Measurements from ENCODE around the gene DYNLT3. TPM values are rescaled to one million over a fixed set of nuclear protein-coding genes. Genes with fewer than 3 reads are reported as not detected.

DYNLT3 gene, protein sequence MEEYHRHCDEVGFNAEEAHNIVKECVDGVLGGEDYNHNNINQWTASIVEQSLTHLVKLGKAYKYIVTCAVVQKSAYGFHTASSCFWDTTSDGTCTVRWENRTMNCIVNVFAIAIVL
- polyA plus RNA-seq (ENCODE audit: insufficient read length in 4 of 4) = 10 to 100 TPM; 31.5 to 47.7 (median 39.4) TPM

DNA sequence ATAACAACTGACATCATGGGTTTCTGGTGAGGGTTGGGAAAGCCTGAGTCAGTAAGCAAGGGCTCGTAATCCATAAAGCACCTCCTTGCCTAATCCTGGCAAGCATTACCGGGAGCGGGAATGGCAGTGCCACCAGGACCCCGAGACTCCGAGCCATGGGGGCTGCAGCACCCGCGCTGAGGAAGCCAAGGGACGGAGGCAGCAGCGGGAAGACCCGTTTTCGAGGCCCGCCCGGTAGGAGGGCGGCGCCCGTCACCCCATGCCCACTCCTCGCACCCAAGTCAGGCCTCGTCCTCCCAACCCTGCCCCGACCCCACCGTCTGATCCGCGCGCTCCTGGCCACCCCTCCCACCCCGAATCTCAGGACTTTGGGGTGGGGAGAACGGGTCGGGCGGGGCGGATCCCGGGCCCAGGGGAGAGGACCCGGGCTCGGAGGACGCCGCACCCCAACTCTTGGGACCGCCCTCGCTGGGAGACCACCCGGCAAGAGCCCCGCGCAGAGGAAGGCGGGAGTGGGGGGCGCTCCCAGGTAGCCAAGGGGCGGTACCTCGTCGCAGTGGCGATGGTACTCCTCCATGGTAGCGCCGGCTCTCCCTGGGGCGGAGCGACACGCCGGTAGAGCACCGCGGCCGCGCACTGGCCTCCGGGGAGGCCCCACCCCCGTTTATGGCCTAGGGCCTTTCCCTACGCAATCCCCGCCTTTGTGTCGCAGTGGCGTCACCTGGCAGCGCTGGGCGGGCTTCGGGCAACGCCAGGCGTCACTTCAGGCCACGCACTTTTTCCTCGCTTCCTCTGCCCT is at the start of gene DYNLT3:
TSS of gene DYNLT3 (minus strand) at position 638 of the 799 bp plus-strand sequence. CDS start at position 577, 61 bp downstream.
- peak in 3 of 4 donors; percentile 49 to 55 (median 52) for DNase-seq (ENCODE audit: low read depth in 4 of 4, low spot score in 2 of 4)

DNA sequence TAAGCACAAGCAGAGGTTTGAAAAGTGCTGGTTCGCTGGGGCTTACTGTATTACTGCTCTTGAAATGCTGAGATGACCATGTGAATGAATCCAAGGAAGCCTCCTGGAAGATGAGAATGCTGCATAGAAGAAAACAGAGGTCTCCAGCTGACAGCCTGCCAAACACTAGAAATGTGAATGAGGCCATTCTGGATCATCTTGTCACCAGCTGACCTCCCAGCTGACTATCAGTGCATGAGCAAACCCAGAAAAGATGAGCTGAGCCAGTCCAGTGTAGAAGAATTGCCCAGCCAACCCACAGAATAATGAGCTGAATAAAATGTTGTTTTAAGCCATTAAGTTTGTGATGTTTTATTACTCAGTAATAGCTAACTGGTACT is 49.1 kb upstream of the DYNLT3 start:
- DNase-seq (ENCODE audit: low read depth in 4 of 4, low spot score in 2 of 4) = no peak

DNA sequence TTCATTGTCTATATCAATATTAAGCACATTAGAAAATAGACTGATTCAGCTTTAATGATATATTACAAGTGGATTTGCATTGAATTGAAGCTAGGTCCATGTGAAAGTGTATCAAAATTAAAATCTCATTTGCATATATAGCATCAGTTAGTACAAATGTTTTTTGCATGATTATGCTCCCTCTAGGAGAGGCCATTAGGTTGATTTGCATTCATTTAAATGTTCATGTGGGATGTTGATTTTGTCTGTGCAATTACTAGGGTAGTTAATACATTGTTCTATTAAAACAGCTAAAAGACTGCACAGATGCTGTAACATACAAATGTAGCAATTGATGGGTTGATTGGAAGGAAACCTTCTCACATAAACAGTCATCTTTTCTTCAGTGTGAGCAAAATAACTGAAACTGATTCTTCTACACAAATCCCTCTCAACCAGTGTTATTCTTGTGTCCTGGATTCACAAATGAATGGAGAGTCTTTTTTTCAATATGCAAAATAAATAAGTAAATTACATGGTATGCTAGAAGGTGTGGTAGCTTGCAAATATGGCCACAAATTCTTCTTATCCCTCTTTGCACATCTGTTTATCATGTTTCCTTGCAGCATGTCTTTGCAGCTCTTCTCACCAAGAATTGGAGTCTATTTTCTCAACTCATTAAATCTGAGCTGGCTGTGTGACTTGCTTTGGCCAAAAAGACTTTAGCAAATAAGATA is 48.6 kb upstream of the DYNLT3 start:
- DNase-seq (ENCODE audit: low read depth in 4 of 4, low spot score in 2 of 4) = no peak

DNA sequence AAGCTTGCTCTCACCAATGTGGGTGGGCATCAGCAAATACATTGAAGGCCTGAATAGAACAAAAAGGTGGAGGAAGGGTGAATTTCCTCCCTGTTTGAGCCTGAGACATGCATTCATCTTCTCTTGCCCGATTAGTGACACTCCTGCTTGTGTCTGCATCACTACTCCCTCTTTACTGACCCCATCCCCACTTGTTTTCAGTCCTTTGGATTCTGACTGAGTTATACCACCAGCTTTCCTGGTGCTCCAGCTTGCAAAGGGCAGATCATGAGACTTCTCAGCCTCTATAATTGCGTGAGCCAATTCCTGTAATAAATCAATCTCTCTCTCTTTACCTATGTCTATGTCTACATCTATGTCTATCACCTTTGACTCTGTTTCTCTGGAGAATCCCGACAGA is 47.4 kb upstream of the DYNLT3 start:
- DNase-seq (ENCODE audit: low read depth in 4 of 4, low spot score in 2 of 4) = no peak

DNA sequence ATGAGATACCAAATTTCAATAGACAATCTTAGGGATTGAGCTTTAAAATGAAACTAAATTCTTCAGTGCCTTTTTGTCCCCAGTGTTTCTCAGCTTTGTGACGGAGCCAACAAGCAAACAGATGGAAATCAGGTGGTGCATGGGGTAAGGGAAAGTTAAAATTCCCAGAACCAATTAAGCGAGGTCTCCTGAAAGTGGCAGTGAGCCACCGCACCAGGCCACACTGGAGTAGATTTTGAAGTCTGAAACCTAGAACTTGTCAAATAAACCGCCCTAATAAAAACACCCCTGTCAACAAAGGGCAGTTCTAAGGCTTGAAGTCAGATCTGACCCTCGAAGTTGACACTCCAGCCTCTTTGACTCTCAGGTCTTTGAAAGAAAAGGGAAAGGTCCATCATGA is 40.6 kb upstream of the DYNLT3 start:
- DNase-seq (ENCODE audit: low read depth in 4 of 4, low spot score in 2 of 4) = no peak

DNA sequence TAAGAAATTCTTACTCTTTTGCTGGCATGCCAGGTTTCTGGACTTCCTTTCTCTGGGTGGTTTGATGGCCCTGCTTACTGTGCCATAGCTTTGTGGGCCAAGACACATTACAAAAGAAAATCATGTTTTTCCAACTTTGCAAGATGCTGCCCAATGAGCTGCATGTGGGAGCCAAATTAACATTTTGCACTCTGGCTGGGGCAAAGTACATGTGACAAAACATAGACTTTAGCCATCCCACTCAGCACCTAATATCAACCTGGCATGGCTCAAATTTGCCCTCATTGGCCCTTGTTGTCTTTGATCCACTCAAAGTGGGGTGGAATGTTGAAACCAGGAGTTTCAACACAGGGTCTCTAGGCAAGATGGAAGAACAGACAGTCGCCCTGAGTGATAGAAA is 40.0 kb upstream of the DYNLT3 start:
- no peak for DNase-seq (ENCODE audit: low read depth in 4 of 4, low spot score in 2 of 4)

DNA sequence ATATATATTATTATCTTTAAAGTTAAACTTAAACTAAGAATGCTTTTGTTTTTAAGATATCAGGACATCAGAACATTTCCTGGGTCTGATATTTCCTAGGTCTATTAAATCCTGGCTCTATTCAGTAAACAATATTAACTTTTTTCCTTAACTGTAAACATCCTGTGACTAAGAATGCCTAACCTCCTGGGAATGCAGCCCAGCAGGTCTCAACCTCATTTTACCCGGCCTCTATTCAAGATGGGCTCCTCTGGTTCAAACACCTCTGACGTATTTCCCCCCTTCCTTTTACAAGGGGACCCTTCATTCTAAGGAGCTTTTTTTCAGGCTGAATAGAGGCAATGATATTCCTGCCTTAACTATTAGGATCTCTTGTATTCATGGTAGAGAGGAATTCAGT is 35.8 kb upstream of the DYNLT3 start:
- no peak for DNase-seq (ENCODE audit: low read depth in 4 of 4, low spot score in 2 of 4)

DNA sequence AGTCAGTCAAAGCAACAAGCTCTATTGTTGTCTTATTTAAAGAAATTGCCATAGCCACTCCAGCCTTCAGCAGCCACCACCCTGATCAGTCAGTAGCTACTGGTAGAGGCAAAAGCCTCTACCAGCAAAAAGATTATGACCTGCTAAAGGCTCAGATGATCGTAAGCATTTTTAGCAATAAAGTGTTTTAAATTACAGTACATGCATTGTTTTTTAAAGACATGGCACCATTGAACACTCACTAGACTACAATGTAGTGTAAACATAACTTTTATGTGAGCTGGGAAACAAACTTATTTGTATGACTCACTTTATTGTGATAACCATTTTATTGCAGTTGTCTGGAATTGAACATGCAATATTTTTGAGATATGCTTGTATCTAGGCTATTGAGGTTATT is 32.3 kb upstream of the DYNLT3 start:
- no peak for DNase-seq (ENCODE audit: low read depth in 4 of 4, low spot score in 2 of 4)

DNA sequence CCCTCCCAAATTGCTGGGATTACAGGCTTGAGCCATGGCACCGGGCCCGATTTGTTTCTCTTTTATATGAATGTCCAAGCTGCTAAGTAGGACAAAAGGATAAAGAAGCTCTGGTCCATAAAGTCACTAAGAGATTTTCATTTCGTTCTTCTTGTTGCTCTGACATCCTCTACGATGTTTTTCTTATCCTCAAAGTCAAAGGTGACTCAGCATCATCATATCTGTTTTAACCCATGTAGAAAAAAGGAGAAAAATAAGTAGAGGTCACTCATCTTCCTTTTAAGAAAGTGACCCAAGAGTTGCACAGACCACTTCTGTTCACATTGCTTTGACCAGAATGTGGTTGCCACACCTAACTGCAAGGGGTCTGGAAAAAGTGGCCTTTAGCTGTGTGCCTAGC is 29.3 kb upstream of the DYNLT3 start:
- no peak for DNase-seq (ENCODE audit: low read depth in 4 of 4, low spot score in 2 of 4)

DNA sequence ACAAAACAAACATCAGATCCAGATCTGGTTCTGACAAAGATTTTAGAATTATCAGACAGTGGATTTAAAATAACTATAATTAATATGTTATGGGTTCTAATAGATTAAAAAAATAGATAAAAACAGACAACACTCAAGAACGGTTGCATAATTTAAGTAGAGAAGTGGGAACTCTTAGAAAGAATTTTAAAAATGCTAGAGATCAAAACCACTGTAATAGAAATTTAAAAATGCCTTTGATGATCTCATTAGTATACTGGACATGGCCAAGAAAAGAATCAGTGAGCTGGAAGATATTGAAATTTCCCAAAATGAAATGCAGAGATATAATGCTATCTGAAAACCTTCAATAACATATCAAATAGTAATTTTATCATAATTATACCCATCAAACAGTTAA is 28.3 kb upstream of the DYNLT3 start:
- DNase-seq (ENCODE audit: low read depth in 4 of 4, low spot score in 2 of 4) = no peak

DNA sequence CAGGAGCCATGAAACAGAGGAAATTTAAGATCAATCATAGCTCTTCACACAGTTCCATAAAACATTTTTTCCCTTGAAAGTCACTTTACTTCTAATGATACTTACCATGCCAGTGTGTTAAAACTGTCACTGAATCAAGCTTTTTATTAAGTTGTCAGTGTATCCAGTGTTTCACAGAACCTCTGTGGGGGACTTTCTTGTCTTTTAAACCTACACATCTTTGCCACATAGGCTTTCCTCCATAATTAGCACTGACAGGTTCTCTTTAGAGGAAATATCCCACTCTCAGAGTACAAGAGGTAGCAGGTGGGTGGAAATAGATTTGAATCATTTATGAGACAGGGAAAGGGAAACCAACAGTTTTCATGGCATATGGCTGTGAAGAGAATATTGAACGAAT is 25.8 kb upstream of the DYNLT3 start:
- DNase-seq (ENCODE audit: low read depth in 4 of 4, low spot score in 2 of 4) = no peak

DNA sequence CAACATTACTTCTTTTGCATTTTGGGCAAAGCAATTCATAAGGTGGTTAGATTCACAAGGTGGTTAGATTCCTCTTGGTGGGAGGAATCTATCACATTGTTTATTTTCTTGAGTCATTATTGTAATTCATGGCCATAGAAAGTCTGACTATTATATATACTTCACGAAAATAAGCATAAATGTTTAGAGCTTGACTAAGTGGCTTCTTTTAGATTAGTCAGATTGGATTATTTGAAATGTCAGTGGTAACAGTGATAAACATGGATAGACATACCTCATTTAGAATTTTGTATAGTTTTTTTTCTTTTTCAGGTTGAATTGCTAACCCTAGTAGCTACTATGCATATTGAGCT is 24.9 kb upstream of the DYNLT3 start:
- DNase-seq (ENCODE audit: low read depth in 4 of 4, low spot score in 2 of 4) = no peak

DNA sequence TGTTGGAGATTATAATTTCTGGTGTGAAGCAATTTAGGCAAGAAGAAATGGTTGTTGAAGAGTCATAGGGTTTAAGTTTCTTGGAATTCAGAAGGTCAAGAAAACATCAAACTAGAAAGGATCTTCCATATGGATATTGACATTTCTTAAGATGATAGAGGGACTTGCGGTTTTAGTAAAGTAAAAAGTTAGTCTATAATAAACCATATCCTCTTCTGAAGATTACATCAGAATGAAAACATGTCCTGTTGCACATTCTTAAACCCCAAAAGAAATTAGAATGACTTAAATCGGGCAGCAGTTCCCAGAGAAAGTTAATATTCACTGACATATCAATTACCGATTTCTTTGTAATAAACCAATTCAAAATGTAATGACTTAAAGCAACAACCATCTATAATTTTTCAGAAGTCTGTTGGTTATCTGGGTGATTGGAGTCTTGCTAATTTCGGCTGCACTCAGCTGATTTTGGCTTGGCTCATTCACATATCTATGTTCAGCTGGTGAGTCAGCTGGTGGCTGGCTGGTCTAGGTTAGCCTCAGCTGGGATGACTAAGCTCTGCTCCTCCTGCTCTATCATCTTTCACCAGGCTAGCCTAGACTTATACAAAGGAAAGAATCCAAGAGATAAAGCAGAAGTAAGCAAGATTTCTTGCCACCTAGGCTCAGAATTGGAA is 24.4 kb upstream of the DYNLT3 start:
- no peak for DNase-seq (ENCODE audit: low read depth in 4 of 4, low spot score in 2 of 4)

DNA sequence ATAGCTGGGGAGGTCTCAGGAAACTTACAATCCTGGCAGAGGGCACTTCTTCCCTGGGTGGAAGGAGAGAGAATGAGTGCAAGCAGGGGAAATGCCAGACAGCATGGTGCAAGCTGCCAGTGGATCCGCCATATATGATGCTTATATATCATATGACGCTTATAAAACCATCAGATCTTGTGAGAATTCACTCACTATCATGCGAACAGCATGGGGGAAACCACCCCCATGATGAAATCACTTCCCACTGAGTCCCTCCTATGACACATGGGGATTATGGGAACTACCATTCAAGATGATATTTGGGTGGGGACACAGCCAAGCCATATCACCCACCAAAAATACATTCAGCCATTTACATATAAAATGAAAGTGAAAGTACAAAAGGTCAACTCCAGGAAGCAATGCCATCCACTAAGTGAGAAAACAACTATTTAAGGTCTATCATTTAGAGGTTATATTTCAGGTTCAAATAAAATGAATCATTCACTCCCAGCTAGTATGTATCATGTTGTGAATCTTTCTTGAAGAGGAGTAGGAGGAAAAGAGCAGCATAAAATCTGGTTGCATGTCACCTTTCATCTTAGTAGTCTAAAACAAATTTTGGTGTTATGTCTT is 20.3 kb upstream of the DYNLT3 start:
- no peak for DNase-seq (ENCODE audit: low read depth in 4 of 4, low spot score in 2 of 4)

DNA sequence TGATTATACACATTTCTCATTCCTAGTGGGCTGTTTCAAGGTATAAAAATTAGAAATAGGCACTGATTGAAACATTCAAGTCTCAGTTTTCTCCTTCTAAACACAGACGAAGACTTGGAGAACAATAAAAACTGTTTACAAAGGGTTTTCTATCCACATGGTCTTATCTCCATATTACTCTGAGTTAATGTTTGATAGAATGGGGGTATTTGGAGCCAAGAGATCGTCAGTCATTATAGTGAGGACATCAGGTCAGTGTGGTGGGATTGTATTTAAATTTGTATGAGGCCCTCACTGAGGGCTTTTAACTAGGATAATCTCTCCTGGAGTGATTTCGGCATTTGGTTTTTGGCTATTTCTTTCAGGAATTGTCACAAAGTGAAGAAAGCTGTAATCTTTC is 16.4 kb upstream of the DYNLT3 start:
- no peak for DNase-seq (ENCODE audit: low read depth in 4 of 4, low spot score in 2 of 4)

DNA sequence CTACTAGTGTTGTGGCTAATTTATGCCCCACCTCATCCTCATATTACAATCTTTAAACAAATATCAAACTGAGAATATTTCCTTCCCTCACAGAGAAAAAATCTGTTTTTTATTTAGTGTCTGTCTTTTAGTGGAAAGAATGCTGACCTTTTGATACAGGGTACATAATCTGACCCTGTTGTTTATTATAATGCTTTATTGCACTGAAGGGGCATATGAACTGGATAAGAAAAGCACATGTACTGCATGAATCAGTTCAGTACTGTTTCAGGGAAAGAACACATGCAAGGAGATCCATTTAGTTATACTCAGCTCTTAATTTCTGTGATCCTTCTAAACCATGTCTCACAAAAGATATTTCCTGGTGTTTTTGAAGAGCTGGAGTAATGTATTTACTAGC is 15.5 kb upstream of the DYNLT3 start:
- no peak for DNase-seq (ENCODE audit: low read depth in 4 of 4, low spot score in 2 of 4)

DNA sequence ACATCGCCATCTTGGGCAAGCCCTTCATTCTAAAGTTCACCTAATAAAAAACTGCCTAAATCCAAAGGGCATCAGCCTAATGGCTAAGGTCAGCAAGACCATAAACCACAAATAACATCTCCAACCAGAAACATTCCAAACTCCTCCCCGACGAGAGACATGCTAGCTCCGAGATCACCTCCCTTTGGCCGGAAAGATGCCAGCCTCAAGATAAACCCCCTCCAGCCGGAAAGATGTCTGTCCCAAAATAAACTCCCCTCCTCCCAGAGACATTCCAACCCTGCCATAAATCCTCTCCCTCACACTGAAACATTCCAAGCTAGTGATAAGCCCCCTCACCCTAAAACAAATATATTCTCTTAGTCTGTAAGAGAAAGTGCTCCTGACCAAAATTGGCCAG is 13.3 kb upstream of the DYNLT3 start:
- DNase-seq (ENCODE audit: low read depth in 4 of 4, low spot score in 2 of 4) = no peak

DNA sequence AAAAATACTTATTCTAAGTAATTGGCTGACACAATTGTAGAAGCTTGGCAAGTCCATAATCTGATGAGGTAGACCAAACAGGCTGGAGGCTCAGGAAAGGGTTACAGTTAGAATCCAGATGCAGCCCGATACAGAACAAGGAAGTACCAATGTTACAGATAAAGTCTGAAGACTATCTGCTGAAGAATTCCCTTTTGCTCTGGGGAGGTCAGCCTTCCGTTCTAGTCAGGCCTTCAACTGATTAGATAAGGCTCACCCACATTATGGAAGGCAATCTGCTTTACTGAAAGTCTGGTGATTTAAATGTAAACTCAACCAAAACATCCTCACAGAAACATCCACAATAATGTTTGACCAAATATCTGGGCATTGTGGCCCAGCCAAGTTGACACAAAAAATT is 7.4 kb upstream of the DYNLT3 start:
- no peak for DNase-seq (ENCODE audit: low read depth in 4 of 4, low spot score in 2 of 4)

DNA sequence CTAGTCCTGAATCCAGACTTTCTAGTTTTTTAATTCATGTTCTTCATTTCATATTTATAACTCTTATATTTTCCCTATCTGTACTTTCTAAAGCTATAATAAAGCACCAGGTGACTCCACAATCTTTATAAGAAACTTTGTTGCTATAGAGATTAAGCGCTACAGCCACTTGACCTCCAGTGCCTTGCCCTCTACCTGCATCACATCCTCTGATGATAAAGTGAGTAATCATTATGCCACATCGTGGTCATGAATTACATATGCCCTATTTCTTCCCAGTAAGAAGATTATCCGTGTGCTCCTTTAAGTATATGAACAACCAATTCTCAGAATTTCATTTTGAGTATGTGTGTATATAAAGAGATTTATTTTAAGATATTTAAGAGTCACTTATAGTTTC is 6.8 kb upstream of the DYNLT3 start:
- DNase-seq (ENCODE audit: low read depth in 4 of 4, low spot score in 2 of 4) = no peak

DNA sequence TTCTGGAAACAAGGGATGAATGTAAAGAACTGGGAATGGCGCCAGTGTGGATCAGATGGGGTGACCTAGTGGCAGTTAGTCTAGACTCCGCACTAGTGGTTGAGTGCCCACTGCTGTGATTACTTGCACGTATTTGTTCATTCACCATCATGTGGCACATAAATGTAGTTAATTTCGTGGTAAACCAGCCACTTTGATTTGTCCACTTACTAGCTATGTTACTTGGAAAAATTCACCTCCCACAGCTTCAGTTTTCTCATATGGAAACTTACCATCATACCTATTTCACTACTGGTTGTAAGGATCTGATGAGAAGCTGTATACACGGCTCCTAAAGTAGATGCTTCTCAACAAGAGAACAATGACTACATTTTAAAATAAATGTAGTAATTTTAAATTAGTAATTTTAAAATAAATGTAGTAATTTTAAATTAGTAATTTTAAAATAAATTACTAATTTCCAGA is 394 bp upstream of the DYNLT3 start:
- DNase-seq (ENCODE audit: low read depth in 4 of 4, low spot score in 2 of 4) = no peak

DNA sequence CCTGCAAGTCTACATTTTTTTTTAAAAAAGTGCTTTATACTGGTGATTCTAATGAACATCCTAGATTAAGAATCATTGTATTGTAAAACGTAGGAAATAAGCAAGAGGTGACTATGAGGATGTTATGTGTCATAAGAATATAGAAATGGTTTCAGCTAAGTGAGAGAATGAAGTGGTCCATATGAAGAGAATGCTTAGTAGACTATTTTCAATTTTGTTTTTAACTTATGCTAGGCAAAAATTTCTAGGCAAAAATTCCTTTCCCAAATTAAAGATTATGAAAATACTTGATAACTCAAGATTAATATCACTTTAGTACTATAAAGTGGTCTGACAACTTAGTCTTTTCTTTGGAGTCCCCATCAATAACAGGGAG is 825 bp downstream of the DYNLT3 start:
- no peak for DNase-seq (ENCODE audit: low read depth in 4 of 4, low spot score in 2 of 4)

Data from left renal cortex interstitium (tissue), 4 donors.